GM12864 (cell line): Measurements from ENCODE around the gene OR3A3.
"Not testable (repeated sequence)": the region's sequence is repeated elsewhere in the genome, so short reads cannot be mapped to it uniquely, and the experiment has no call there.

Experiments
- DNase-seq: peaks from one replicate; pipeline ENCODE4 v3.0.0-alpha.2; 2011; ENCODE audit warnings: low read depth
- H3K4me3 ChIP-seq: 2 replicates; pipeline ENCODE4 v1.5.1; 2011; ENCODE audit warnings: mild to moderate bottlenecking, low read depth, low read length, control low read depth
- CTCF ChIP-seq: IDR thresholded peaks from 2 replicates; pipeline ENCODE4 v1.5.1; 2011; ENCODE audit warnings: low read depth, mild to moderate bottlenecking, moderate library complexity, low read length, control low read depth, inconsistent platforms; ENCODE audit errors: missing control alignments

Gene OR3A3

GRCh38 chr17:3411070-3411469 is at the start of gene OR3A3:
OR3A3 (plus strand) TSS chr17:3411370.
- TF ChIP-seq CTCF = no peak
- no peak for DNase-seq
- H3K4me3 ChIP-seq = no peak within 1 kb of the TSS

- DNase-seq, H3K4me3 ChIP-seq: not testable (repeated sequence)
Observed at GRCh38 chr17:3371167-3371566, 40.0 kb upstream of the OR3A3 start.

- TF ChIP-seq CTCF = no peak
- DNase-seq = no peak
- H3K4me3 ChIP-seq = no peak overlapping the region
Observed at GRCh38 chr17:3378321-3378720, 32.8 kb upstream of the OR3A3 start.

- DNase-seq = no peak
- no peak for TF ChIP-seq CTCF
- no peak overlapping the region for H3K4me3 ChIP-seq
Observed at GRCh38 chr17:3381957-3382356, 29.2 kb upstream of the OR3A3 start.

GRCh38 chr17:3385869-3386816 is 25.0 kb upstream of the OR3A3 start, which contains the start of gene OR3A2:
OR3A2 (minus strand) TSS chr17:3386308.
- DNase-seq = no peak

GRCh38 chr17:3389791-3390190 is 21.4 kb upstream of the OR3A3 start:
- H3K4me3 ChIP-seq = no peak overlapping the region
- TF ChIP-seq CTCF = no peak
- no peak for DNase-seq

More at GRCh38 chr17:3385869-3386816, 25.0 kb upstream of the OR3A3 start, which contains the start of gene OR3A2:
- no peak within 1 kb of the TSS for H3K4me3 ChIP-seq
- no peak for TF ChIP-seq CTCF

GRCh38 chr17:3397801-3398200 is 13.4 kb upstream of the OR3A3 start:
- DNase-seq, H3K4me3 ChIP-seq: not testable (repeated sequence)

GRCh38 chr17:3398310-3398709 is 12.9 kb upstream of the OR3A3 start, which contains the start of gene OR1E1:
OR1E1 (minus strand) TSS chr17:3398410; CDS start chr17:3398410, 0 bp downstream.
- no peak for DNase-seq
- TF ChIP-seq CTCF = no peak
- no peak within 1 kb of the TSS for H3K4me3 ChIP-seq
